ENCODE measurements around the gene STAT3. TPM values are rescaled to one million over a fixed set of nuclear protein-coding genes. Genes with fewer than 3 reads are reported as not detected.

The STAT3 gene
- total and polyA plus RNA-seq, 2 donors (not counting 1 experiment from before 2014, with no cell fraction given): 50.1 to 140 TPM

DNA sequence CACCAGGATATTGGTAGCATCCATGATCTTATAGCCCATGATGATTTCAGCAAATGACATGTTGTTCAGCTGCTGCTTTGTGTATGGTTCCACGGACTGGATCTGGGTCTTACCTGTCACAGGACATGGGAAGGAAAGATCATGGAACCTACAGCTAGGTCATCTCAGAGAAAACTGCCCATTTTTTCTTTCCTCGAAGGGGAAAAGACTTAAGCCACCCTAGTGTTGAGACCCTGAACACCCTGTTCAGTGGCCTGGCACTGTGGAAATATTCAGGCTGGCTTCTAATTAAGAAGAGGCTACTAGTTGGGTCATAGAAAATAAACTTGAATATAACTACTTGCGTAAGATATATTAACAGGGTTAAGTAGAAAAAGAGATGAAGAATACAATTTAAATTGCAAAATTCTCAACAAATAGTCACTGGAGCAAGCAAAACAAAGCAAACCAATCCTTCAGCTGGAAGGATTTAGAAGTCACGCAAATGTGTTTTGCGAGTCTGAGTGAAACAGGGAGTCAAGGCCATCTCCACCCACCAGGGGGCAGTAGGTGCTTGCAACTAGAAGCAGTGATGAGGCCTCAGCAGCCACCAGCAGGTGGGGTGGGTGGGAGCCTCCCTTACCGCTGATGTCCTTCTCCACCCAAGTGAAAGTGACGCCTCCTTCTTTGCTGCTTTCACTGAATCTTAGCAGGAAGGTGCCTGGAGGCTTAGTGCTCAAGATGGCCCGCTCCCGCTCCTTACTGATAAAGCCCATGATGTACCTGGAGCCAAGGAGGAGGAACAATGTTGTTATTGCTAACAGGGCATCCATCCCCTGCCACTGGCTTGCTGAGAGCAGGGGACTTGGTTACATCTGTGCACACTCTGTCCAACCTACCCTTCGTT is 65.6 kb downstream of the STAT3 start:
- H3K4me3 Mint-ChIP-seq: no peak overlapping the region

More for the DNA sequence above, 65.6 kb downstream of the STAT3 start:
- H3K27ac ChIP-seq (ENCODE audit: low read length in 2 of 2): no peak overlapping the region
- peaks cover 0 to 51% of the 10 kb centered on the region in 2 experiments for H3K36me3 ChIP-seq (replicated peaks in 1 of 2; ENCODE audit: control extremely low read depth in 1 of 2, control insufficient read depth in 1 of 2, extremely low read depth in 1 of 2, insufficient read depth in 2 of 2, low read length in 1 of 2)
- Mint-ChIP-seq H3K27me3 (no peaks in the 10 kb centered on the region), H3K27ac (peak overlapping the region; percentile 77), H3K4me1 (peaks cover 26% of the 10 kb centered on the region), H3K9me3 (ENCODE audit: insufficient read depth) (no peaks in the 10 kb centered on the region)
- WGBS (ENCODE audit: insufficient coverage): 61% methylated on average over 4 of the region's 10 CpGs
- TF ChIP-seq EZH2 (IDR thresholded peaks at IDR 0.05; ENCODE audit: borderline replicate concordance, insufficient read depth, low read depth, low read length, poor library complexity, severe bottlenecking): no peak
- TF ChIP-seq, protein P1, sequence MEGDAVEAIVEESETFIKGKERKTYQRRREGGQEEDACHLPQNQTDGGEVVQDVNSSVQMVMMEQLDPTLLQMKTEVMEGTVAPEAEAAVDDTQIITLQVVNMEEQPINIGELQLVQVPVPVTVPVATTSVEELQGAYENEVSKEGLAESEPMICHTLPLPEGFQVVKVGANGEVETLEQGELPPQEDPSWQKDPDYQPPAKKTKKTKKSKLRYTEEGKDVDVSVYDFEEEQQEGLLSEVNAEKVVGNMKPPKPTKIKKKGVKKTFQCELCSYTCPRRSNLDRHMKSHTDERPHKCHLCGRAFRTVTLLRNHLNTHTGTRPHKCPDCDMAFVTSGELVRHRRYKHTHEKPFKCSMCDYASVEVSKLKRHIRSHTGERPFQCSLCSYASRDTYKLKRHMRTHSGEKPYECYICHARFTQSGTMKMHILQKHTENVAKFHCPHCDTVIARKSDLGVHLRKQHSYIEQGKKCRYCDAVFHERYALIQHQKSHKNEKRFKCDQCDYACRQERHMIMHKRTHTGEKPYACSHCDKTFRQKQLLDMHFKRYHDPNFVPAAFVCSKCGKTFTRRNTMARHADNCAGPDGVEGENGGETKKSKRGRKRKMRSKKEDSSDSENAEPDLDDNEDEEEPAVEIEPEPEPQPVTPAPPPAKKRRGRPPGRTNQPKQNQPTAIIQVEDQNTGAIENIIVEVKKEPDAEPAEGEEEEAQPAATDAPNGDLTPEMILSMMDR (IDR thresholded peaks at IDR 0.05): peak; percentile 99
- H3K4me1 ChIP-seq (ENCODE audit: control insufficient read depth in 2 of 2, insufficient read depth in 2 of 2, low read length in 2 of 2): peaks cover 12 to 27% of the 10 kb centered on the region in 2 donors
- no peaks in the 10 kb centered on the region for H3K9me3 ChIP-seq (ENCODE audit: control extremely low read depth in 1 of 3, control insufficient read depth in 2 of 3, insufficient read depth in 1 of 3, low read length in 2 of 3)
- peaks cover 7% of the 10 kb centered on the region for H4K20me1 ChIP-seq (ENCODE audit: control insufficient read depth, insufficient read depth, low read length, poor library complexity, severe bottlenecking)
- POLR2A ChIA-PET: interaction anchor here (1.0 kb wide), 1 partner anchor 83 kb away, joined by 4 read pairs; no protein-coding TSS in a partner anchor
- H3K79me2 ChIP-seq (ENCODE audit: control insufficient read depth, insufficient read depth, low read length): peaks cover 12% of the 10 kb centered on the region
- peak; percentile 98 for ATAC-seq (ENCODE audit: low read depth)
- H3K4me3 ChIP-seq (ENCODE audit: control extremely low read depth in 1 of 5, extremely low read depth in 1 of 5, insufficient read depth in 1 of 5, low read depth in 2 of 5, low read length in 4 of 5): no peak overlapping the region
- peak; percentile 94 for DNase-seq
- CTCF ChIA-PET: interaction anchor here (0.6 to 20.6 kb wide), 26 partner anchors 10 to 358 kb away, joined by 3 to 546 read pairs (median 6); partner anchors contain the start of genes GHDC and STAT3
- no peak overlapping the region for H3K9ac ChIP-seq (ENCODE audit: low read length)
- H2AFZ ChIP-seq (ENCODE audit: insufficient read depth, low read depth, low read length, poor library complexity, severe bottlenecking): no peak overlapping the region
- peak overlapping the region; percentile 9 for H3K4me2 ChIP-seq (replicated peaks; ENCODE audit: low read depth, low read length, poor library complexity, severe bottlenecking)
- intact Hi-C loops (cut with micrococcal nuclease): loop anchor here (1.0 to 5.0 kb wide), 5 partner anchors 10 to 205 kb away; partner anchors contain the start of gene STAT3
- no peaks in the 10 kb centered on the region for H3K27me3 ChIP-seq (replicated peaks in 1 of 4; ENCODE audit: control extremely low read depth in 1 of 4, control insufficient read depth in 3 of 4, insufficient read depth in 4 of 4, low read length in 3 of 4)

All from B cell (primary cell).